HL-60 (cell line): ENCODE data around the gene D2HGDH.

Source experiments
- DNase-seq, 2 experiments: peaks; one replicate each; pipeline ENCODE4 v3.0.0-alpha.2; 2010 to 2020; ENCODE audit warnings: low read depth in 1 of 2, low spot score in 1 of 2
- H3K27ac ChIP-seq: fragments of 250-450 bp; sonication (Bioruptor Pico); replicated peaks from 2 replicates; pipeline ENCODE4 v1.5.1; 2020; ENCODE audit warnings: mild to moderate bottlenecking, moderate library complexity
- H3K27me3 ChIP-seq: fragments of 250-450 bp; sonication (Bioruptor Pico); 2 replicates; pipeline ENCODE4 v1.5.1; 2021; ENCODE audit warnings: mild to moderate bottlenecking, moderate library complexity; ENCODE audit not compliant: insufficient read depth, poor library complexity, severe bottlenecking
- H3K4me3 ChIP-seq: replicated peaks from 2 replicates; pipeline ENCODE4 v1.5.1; 2011; ENCODE audit warnings: mild to moderate bottlenecking, control low read depth, low read length; ENCODE audit not compliant: insufficient read depth
- CTCF ChIP-seq: IDR thresholded peaks from one replicate; pipeline ENCODE4 v1.5.1; 2011; ENCODE audit warnings: low read length, control low read depth, inconsistent platforms; ENCODE audit not compliant: insufficient read depth
- GABPA ChIP-seq: IDR thresholded peaks from 2 replicates; pipeline ENCODE4 v1.6.1; 2012; ENCODE audit warnings: low read depth
- POLR2AphosphoS5 ChIP-seq: IDR thresholded peaks from 2 replicates; pipeline ENCODE4 v1.6.1; 2012; ENCODE audit warnings: low read depth
- REST ChIP-seq: IDR thresholded peaks from 2 replicates; pipeline ENCODE4 v1.6.1; 2012; ENCODE audit warnings: low read depth; ENCODE audit not compliant: insufficient replicate concordance
- SPI1 ChIP-seq: IDR thresholded peaks from 2 replicates; pipeline ENCODE4 v1.6.1; 2012; ENCODE audit warnings: low read depth, mild to moderate bottlenecking, borderline replicate concordance

The D2HGDH gene

GRCh38 chr2:241701399-241702154 lies 32.9 kb upstream of the D2HGDH start, which contains the start of gene ING5:
TSS of gene ING5 (plus strand) at chr2:241702039. CDS start at chr2:241702066, 27 bp downstream.
- TF ChIP-seq REST (no peak), POLR2AphosphoS5 (peak; percentile 88), GABPA (no peak), SPI1 (no peak), CTCF (no peak)
- peak within 1 kb of the TSS; percentile 75 for H3K4me3 ChIP-seq
- peak within 1 kb of the TSS; percentile 99 for H3K27ac ChIP-seq
- DNase-seq = peak; percentile 78 to 96
- no peaks in the 10 kb centered on the region for H3K27me3 ChIP-seq

- Histone ChIP-seq H3K27ac (peak overlapping the region; percentile 48), H3K27me3 (no peaks in the 10 kb centered on the region), H3K4me3 (peak overlapping the region; percentile 61)
- TF ChIP-seq CTCF (no peak), SPI1 (no peak), REST (no peak), GABPA (no peak), POLR2AphosphoS5 (no peak; the same call in 1 of the 2 replicates)
- DNase-seq = peak; percentile 63 to 75
Observed at GRCh38 chr2:241702155-241703031, 32.0 kb upstream of the D2HGDH start.

GRCh38 chr2:241703032-241703604 lies 31.3 kb upstream of the D2HGDH start:
- Histone ChIP-seq H3K27ac (peak overlapping the region; percentile 48), H3K4me3 (peak overlapping the region; percentile 61), H3K27me3 (no peaks in the 10 kb centered on the region)
- TF ChIP-seq REST (no peak), CTCF (no peak), GABPA (no peak), SPI1 (no peak), POLR2AphosphoS5 (no peak)
- DNase-seq = no peak
